Caco-2 (cell line): ENCODE results near the gene KIAA0232. TPM values are rescaled to one million over a fixed set of nuclear protein-coding genes. Genes with fewer than 3 reads are reported as not detected.

Experiments
- BruUV-seq: library from RNA; stranded (reverse); fragments of 400-500 nt; replicated peaks from 2 replicates; lab custom pipeline; 2021; lab: Mats Ljungman, UMichigan
- CTCF ChIA-PET: fragments of 300-600 bp; sonication (Branson Sonifier 250); formaldehyde crosslinking; loops from one replicate; lab custom pipeline; 2022; ENCODE audit warnings: antibody characterized with exemption; lab: Charles Lee
- POLR2A ChIA-PET: fragments of 300-600 bp; sonication (Branson Sonifier 250); formaldehyde crosslinking; loops from one replicate; lab custom pipeline; 2022; ENCODE audit warnings: antibody characterized with exemption; lab: Charles Lee
- DNase-seq, 2 experiments: peaks; one replicate each; pipeline versions ENCODE4 v3.0.0 to v3.0.0-alpha.2; 2020 to 2022
- H3K27me3 ChIP-seq: replicated peaks from 2 replicates; pipeline ENCODE4 v1.6.0; 2011; ENCODE audit warnings: low read length; ENCODE audit not compliant: control insufficient read depth, insufficient read depth
- H3K36me3 ChIP-seq: 2 replicates; pipeline ENCODE4 v1.5.1; 2011; ENCODE audit warnings: low read length; ENCODE audit not compliant: control insufficient read depth, insufficient read depth
- H3K4me1 ChIP-seq: fragments of 250-450 bp; sonication (Bioruptor Pico); 2 replicates; pipeline ENCODE4 v1.5.1; 2020; ENCODE audit warnings: mild to moderate bottlenecking
- H3K4me3 ChIP-seq: 2 replicates; pipeline ENCODE4 v1.5.1; 2011; ENCODE audit warnings: low read depth, mild to moderate bottlenecking, control low read depth, low read length
- H3K9me3 ChIP-seq: fragments of 250-450 bp; sonication (Bioruptor Pico); 2 replicates; pipeline ENCODE4 v1.5.1; 2020; ENCODE audit warnings: mild to moderate bottlenecking, moderate library complexity
- H3K27ac Mint-ChIP-seq: one replicate; pipeline ENCODE4 v1.8.0; 2022; ENCODE audit warnings: mixed read lengths; ENCODE audit not compliant: unreplicated experiment
- H3K27me3 Mint-ChIP-seq: one replicate; pipeline ENCODE4 v1.8.0; 2022; ENCODE audit warnings: mixed read lengths; ENCODE audit not compliant: insufficient read depth, unreplicated experiment
- H3K36me3 Mint-ChIP-seq: one replicate; pipeline ENCODE4 v1.8.0; 2022; ENCODE audit warnings: mild to moderate bottlenecking, mixed read lengths; ENCODE audit not compliant: insufficient read depth, unreplicated experiment
- H3K4me1 Mint-ChIP-seq: one replicate; pipeline ENCODE4 v1.8.0; 2022; ENCODE audit warnings: low read depth, mixed read lengths; ENCODE audit not compliant: unreplicated experiment
- H3K4me3 Mint-ChIP-seq: one replicate; pipeline ENCODE4 v1.8.0; 2022; ENCODE audit warnings: mild to moderate bottlenecking, moderate library complexity, mixed read lengths; ENCODE audit not compliant: unreplicated experiment
- H3K9me3 Mint-ChIP-seq: one replicate; pipeline ENCODE4 v1.8.0; 2022; ENCODE audit warnings: mixed read lengths; ENCODE audit not compliant: unreplicated experiment
- intact Hi-C: fragments of 100-400 bp; cut with micrococcal nuclease; formaldehyde crosslinking; loops from one replicate; pipeline ENCODE4 v1.10.0; 2022; ENCODE audit not compliant: unreplicated experiment
- total RNA-seq: library from RNA; stranded (reverse); gene quantifications from 2 replicates; pipeline ENCODE4 v1.2.3, GENCODE V29; 2022
- TF ChIP-seq, protein P1 (sequence below), 2 experiments: fragments of 200-600 bp in 1 of 2; IDR thresholded peaks; 1 replicate in 1 of 2; 2 replicates in 1 of 2; pipeline versions ENCODE4 v1.5.1 to v1.8.0; 2011 to 2022; ENCODE audit warnings: antibody characterized with exemption in 1 of 2, control low read depth in 1 of 2, inconsistent platforms in 1 of 2, low read depth in 1 of 2, low read length in 1 of 2, mild to moderate bottlenecking in 1 of 2, moderate library complexity in 1 of 2; ENCODE audit not compliant: insufficient read depth in 1 of 2, severe bottlenecking in 1 of 2, unreplicated experiment in 1 of 2

The KIAA0232 gene
- total RNA-seq, 1 experiment from 2014 or later = 19.7 TPM

DNA sequence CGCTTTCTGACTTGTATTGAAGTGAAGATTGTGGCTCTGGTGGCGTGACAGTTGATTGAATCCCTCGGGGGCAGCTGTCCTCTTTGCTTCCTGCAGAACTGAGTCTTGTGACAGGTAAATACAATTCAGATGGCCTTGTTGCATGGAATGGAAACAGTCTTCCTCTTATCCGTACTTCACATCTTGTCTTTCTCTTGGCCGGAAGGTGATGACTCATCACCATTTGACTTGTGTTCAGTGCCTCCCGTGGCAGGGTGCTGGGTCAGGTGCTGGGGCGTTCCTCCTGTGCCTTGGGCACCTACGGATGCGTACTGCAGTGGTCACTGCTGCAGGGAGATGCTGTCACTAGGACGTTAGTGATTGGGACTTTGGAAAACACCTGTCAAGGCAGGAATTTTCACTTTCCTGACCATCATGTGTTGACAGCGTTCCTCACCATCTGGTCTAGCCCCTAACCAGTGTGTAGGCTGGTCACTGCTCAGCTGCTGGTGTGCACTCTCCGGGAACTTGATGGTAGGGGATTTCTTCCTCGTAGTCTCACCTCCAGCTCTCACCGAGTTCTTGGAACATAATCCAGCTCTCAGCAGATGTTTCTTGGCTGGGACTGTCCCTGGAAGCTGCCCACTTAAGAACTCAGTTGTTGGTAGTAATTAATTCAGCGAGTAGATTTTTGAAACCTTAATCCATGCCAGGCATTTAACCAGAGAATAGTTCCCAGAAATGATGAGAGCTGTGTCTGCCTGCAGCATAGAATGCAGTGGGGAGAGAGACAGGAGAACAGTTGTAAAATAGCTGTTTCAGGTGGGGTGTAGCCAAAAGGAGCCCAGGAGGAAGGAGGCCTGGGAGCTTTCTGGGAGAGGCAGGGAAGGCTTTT is 134.3 kb downstream of the KIAA0232 start:
- Histone ChIP-seq H3K4me1 (peaks cover 20% of the 10 kb centered on the region), H3K27me3 (no peaks in the 10 kb centered on the region), H3K4me3 (no peak overlapping the region), H3K36me3 (no peaks in the 10 kb centered on the region; the same call in 1 of the 2 replicates), H3K9me3 (no peaks in the 10 kb centered on the region)
- H3K27ac Mint-ChIP-seq = peak overlapping the region; percentile 91
- peak overlapping the region; percentile 57 for H3K4me3 Mint-ChIP-seq
- H3K4me1 Mint-ChIP-seq = peaks cover 28% of the 10 kb centered on the region
- H3K36me3 Mint-ChIP-seq = peaks cover 8% of the 10 kb centered on the region
- POLR2A ChIA-PET = interaction anchor here (0.5 to 0.9 kb wide), 3 partner anchors 8 to 25 kb away, joined by 3 read pairs; no protein-coding TSS in a partner anchor
- intact Hi-C loops = loop anchor here (2.0 to 5.0 kb wide), 2 partner anchors 38 to 55 kb away; no protein-coding TSS in a partner anchor
- no peaks in the 10 kb centered on the region for H3K27me3 Mint-ChIP-seq
- CTCF ChIA-PET = interaction anchor here (0.6 to 1.5 kb wide), 14 partner anchors 7 to 1069 kb away, joined by 3 to 6 read pairs (median 3); partner anchors contain the start of genes TADA2B and TBC1D14
- TF ChIP-seq, protein P1, sequence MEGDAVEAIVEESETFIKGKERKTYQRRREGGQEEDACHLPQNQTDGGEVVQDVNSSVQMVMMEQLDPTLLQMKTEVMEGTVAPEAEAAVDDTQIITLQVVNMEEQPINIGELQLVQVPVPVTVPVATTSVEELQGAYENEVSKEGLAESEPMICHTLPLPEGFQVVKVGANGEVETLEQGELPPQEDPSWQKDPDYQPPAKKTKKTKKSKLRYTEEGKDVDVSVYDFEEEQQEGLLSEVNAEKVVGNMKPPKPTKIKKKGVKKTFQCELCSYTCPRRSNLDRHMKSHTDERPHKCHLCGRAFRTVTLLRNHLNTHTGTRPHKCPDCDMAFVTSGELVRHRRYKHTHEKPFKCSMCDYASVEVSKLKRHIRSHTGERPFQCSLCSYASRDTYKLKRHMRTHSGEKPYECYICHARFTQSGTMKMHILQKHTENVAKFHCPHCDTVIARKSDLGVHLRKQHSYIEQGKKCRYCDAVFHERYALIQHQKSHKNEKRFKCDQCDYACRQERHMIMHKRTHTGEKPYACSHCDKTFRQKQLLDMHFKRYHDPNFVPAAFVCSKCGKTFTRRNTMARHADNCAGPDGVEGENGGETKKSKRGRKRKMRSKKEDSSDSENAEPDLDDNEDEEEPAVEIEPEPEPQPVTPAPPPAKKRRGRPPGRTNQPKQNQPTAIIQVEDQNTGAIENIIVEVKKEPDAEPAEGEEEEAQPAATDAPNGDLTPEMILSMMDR (IDR thresholded peaks at IDR 0.05; ENCODE audit: insufficient read depth in 1 of 2, low read depth in 1 of 2, low read length in 1 of 2, severe bottlenecking in 1 of 2, unreplicated experiment in 1 of 2) = no peak
- no peak for DNase-seq
- TSS peak; percentile 68 for BruUV-seq
- no peaks in the 10 kb centered on the region for H3K9me3 Mint-ChIP-seq

DNA sequence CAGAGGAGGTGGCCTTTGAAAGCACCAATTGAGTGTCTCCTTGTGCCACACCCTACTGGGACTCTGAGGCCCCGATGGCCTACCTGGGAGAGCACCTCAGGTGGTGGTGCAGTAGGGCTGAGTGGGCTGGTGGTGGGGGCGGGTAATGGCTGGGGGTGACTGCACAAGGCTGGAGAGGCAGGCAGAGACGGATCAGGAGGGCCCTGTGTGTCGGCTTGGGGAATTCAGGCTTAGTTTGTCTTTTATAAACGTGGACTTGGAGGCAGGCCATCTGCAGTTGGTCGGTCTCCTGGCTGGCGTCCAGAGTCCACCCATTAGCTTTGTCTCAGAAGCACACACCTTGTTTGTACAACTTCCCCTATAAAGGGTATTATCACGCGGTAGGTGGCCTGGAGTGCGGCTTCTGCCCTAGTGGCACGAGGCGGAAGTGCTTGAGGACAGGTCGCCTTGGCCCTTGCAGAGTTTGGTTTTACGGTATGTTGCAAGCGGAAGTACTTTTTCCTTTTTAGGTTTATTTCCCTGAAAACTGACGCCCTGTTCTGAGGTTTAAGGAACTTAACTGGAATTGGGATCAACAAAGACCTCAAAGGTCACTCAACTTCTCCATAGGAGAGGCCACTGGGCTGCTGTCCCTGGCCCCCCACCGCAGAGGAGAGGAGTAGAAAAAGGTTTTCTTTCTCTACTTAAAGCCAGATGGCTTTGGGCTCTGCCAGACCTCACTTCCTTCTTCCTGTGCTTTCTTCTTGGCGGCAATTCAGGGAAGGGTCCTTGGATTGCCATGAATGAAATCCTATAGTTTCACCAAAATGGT is 135.1 kb downstream of the KIAA0232 start:
- peak; percentile 84 to 88 for DNase-seq
- POLR2A ChIA-PET = interaction anchor here (0.5 to 0.9 kb wide), 3 partner anchors 8 to 24 kb away, joined by 3 read pairs; partner anchors contain the start of gene TBC1D14
- intact Hi-C loops = loop anchor here (2.0 to 5.0 kb wide), 2 partner anchors 37 to 55 kb away; no protein-coding TSS in a partner anchor
- no peaks in the 10 kb centered on the region for H3K9me3 ChIP-seq
- H3K27me3 ChIP-seq = no peaks in the 10 kb centered on the region
- H3K4me1 ChIP-seq = peaks cover 20% of the 10 kb centered on the region
- peaks cover 28% of the 10 kb centered on the region for H3K4me1 Mint-ChIP-seq
- no peaks in the 10 kb centered on the region; the same call in 1 of the 2 replicates for H3K36me3 ChIP-seq
- no peak overlapping the region for H3K4me3 ChIP-seq
- no TSS peak for BruUV-seq
- H3K36me3 Mint-ChIP-seq = peaks cover 10% of the 10 kb centered on the region
- no peaks in the 10 kb centered on the region for H3K27me3 Mint-ChIP-seq
- H3K27ac Mint-ChIP-seq = peak overlapping the region; percentile 91
- peak overlapping the region; percentile 57 for H3K4me3 Mint-ChIP-seq
- CTCF ChIA-PET = interaction anchor here (0.6 to 1.5 kb wide), 14 partner anchors 8 to 1068 kb away, joined by 3 to 6 read pairs (median 3); partner anchors contain the start of genes TADA2B and TBC1D14
- H3K9me3 Mint-ChIP-seq = no peaks in the 10 kb centered on the region
- TF ChIP-seq, protein P1 (IDR thresholded peaks at IDR 0.05; ENCODE audit: insufficient read depth in 1 of 2, low read depth in 1 of 2, low read length in 1 of 2, severe bottlenecking in 1 of 2, unreplicated experiment in 1 of 2) = peak in 1 of 2 experiments; percentile 66
